NT2/D1 (cell line): ENCODE measurements around the gene PHACTR3.

Source experiments
- SUZ12 ChIP-seq: IDR thresholded peaks from 2 replicates; pipeline ENCODE4 v1.6.1; 2011; ENCODE audit not compliant: insufficient read length, insufficient read depth; ENCODE audit errors: extremely low read depth
- YY1 ChIP-seq: IDR thresholded peaks from 2 replicates; pipeline ENCODE4 v1.6.1; 2011; ENCODE audit not compliant: insufficient read length, insufficient read depth
- ZNF274 ChIP-seq: IDR thresholded peaks from 2 replicates; pipeline ENCODE4 v1.6.1; 2011; ENCODE audit warnings: mild to moderate bottlenecking, low read depth, low read length

DNA sequence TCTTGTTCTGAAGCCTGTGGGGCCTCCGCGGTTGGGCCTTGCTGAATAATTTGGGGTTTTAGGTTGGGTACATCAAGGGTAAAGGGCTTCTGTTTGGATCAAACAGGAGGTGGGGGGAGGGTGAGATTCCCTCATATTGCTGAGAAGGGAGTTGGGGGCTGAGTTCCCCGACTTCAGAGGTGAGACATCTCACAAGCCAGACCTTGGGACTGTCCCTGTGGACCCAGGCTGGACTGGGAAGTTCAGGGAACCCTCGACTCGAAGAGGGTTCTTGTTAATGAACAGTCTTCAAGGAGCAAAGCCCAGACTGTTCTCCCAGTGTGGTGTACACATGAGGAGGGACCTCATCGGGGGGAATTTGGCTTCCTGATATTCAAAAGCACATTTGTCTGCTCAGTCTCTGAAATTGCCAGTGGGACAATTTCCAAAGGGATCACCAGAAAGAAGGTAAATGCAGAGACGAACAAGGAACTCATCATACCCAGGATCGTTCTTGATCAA is 210.6 kb downstream of the PHACTR3 start:
- no peak for TF ChIP-seq YY1
- TF ChIP-seq ZNF274, result no peak
- no peak for TF ChIP-seq SUZ12
